ENCODE data around the gene CHCHD6.

GRCh38 chr3:126978291-126978690, 274.3 kb downstream of the CHCHD6 start:
- TF ChIP-seq POLR2A (IDR thresholded peaks at IDR 0.05; ENCODE audit: low read depth, low read length) (no peak), POLR2AphosphoS5 (IDR thresholded peaks at IDR 0.05; ENCODE audit: low read depth, low read length) (no peak), TAF1 (IDR thresholded peaks at IDR 0.05; ENCODE audit: borderline replicate concordance, low read depth, low read length) (no peak)

Measured in GM12892 (cell line).